Upper lobe of left lung (tissue), 4 donors: Measurements from ENCODE around the gene ZNF483.
"Not testable (repeated sequence)": the region's sequence is repeated elsewhere in the genome, so short reads cannot be mapped to it uniquely, and the experiment has no call there.

ENCODE experiments used
- CTCF ChIP-seq, 6 experiments: fragments of 450-650 bp in 4 of 6; fragments of 200-600 bp in 2 of 6; sonication (generic) in 2 of 6; IDR thresholded peaks; one replicate each; pipeline ENCODE4 v1.5.1; 2016 to 2019; ENCODE audit warnings: antibody characterized with exemption in 6 of 6
- POLR2AphosphoS5 ChIP-seq, 2 donors: sonication (generic); formaldehyde crosslinking; IDR thresholded peaks; one replicate each; pipeline ENCODE4 v1.5.1; 2017; ENCODE audit warnings: antibody characterized with exemption in 2 of 2

GRCh38 chr9:111568127-111568526 is 43.1 kb downstream of the ZNF483 start:
- not testable (repeated sequence) for TF ChIP-seq CTCF, POLR2AphosphoS5 (IDR thresholded peaks at IDR 0.05)
